Astrocyte (in vitro differentiated cells and primary cell): ENCODE measurements around the gene CANX.

Experiments used
- EZH2 ChIP-seq: IDR thresholded peaks from 2 replicates; pipeline ENCODE4 v1.6.1; 2012; ENCODE audit warnings: mild to moderate bottlenecking, low read length, inconsistent platforms; ENCODE audit not compliant: insufficient read depth
- TF ChIP-seq, protein P1 (sequence below): IDR thresholded peaks from 2 replicates; pipeline ENCODE4 v1.5.1; 2011; ENCODE audit warnings: low read depth, mild to moderate bottlenecking, inconsistent platforms, low read length, moderate library complexity; ENCODE audit not compliant: insufficient read depth

- TF ChIP-seq, protein P1, sequence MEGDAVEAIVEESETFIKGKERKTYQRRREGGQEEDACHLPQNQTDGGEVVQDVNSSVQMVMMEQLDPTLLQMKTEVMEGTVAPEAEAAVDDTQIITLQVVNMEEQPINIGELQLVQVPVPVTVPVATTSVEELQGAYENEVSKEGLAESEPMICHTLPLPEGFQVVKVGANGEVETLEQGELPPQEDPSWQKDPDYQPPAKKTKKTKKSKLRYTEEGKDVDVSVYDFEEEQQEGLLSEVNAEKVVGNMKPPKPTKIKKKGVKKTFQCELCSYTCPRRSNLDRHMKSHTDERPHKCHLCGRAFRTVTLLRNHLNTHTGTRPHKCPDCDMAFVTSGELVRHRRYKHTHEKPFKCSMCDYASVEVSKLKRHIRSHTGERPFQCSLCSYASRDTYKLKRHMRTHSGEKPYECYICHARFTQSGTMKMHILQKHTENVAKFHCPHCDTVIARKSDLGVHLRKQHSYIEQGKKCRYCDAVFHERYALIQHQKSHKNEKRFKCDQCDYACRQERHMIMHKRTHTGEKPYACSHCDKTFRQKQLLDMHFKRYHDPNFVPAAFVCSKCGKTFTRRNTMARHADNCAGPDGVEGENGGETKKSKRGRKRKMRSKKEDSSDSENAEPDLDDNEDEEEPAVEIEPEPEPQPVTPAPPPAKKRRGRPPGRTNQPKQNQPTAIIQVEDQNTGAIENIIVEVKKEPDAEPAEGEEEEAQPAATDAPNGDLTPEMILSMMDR: no peak
- no peak for TF ChIP-seq EZH2
These were observed 33.1 kb downstream of the CANX start for GRCh38 chr5:179731791-179732411.
